ENCODE data around the gene CHST7.

Gene CHST7

GRCh38 chrX:46547857-46548256, 25.7 kb upstream of the CHST7 start:
- Histone ChIP-seq H4K20me1 (ENCODE audit: control insufficient read depth, insufficient read depth, low read depth, low read length) (no peaks in the 10 kb centered on the region), H3K4me1 (ENCODE audit: control insufficient read depth, low read length) (peaks cover 33% of the 10 kb centered on the region), H3K79me2 (ENCODE audit: control insufficient read depth, low read length) (peaks cover 24% of the 10 kb centered on the region), H3K4me2 (ENCODE audit: low read length) (no peak overlapping the region), H3K36me3 (ENCODE audit: control insufficient read depth, low read length) (peaks cover 16% of the 10 kb centered on the region; the same call in 1 of the 2 replicates), H3K9me3 (ENCODE audit: control insufficient read depth, insufficient read depth, low read length) (no peaks in the 10 kb centered on the region), H3K4me3 (ENCODE audit: low read length) (no peak overlapping the region), H3K9me2 (replicated peaks; ENCODE audit: control insufficient read depth, low read length) (no peaks in the 10 kb centered on the region), H3K27ac (ENCODE audit: low read depth, low read length) (no peak overlapping the region), H3F3A (ENCODE audit: control insufficient read depth, insufficient read depth) (no peaks in the 10 kb centered on the region), H3K27me3 (ENCODE audit: control insufficient read depth, low read length) (no peaks in the 10 kb centered on the region)
- TF ChIP-seq EZH2phosphoT487 (IDR thresholded peaks at IDR 0.05; ENCODE audit: borderline replicate concordance, low read length), result no peak

GRCh38 chrX:46549914-46550313, 23.7 kb upstream of the CHST7 start:
- Histone ChIP-seq H3K36me3 (ENCODE audit: control insufficient read depth, low read length) (peaks cover 16% of the 10 kb centered on the region; the same call in 1 of the 2 replicates), H4K20me1 (ENCODE audit: control insufficient read depth, insufficient read depth, low read depth, low read length) (no peaks in the 10 kb centered on the region)

GRCh38 chrX:46551494-46552128, 22.0 kb upstream of the CHST7 start:
- TF ChIP-seq CTCF (IDR thresholded peaks at IDR 0.05; ENCODE audit: low read depth, low read length, poor library complexity, severe bottlenecking), result no peak
- Histone ChIP-seq H3K4me1 (ENCODE audit: control insufficient read depth, low read length) (peaks cover 13% of the 10 kb centered on the region), H3K79me2 (ENCODE audit: control insufficient read depth, low read length) (peaks cover 11% of the 10 kb centered on the region), H3K4me3 (ENCODE audit: low read length) (no peak overlapping the region), H3K27ac (ENCODE audit: low read depth, low read length) (no peak overlapping the region), H4K20me1 (ENCODE audit: control insufficient read depth, insufficient read depth, low read depth, low read length) (no peaks in the 10 kb centered on the region), H3K4me2 (ENCODE audit: low read length) (no peak overlapping the region), H3K36me3 (ENCODE audit: control insufficient read depth, low read length) (peaks cover 11% of the 10 kb centered on the region; the same call in 1 of the 2 replicates), H3K9me2 (replicated peaks; ENCODE audit: control insufficient read depth, low read length) (no peaks in the 10 kb centered on the region), H3K9me3 (ENCODE audit: control insufficient read depth, insufficient read depth, low read length) (no peaks in the 10 kb centered on the region), H3K27me3 (ENCODE audit: control insufficient read depth, low read length) (no peaks in the 10 kb centered on the region), H3F3A (ENCODE audit: control insufficient read depth, insufficient read depth) (no peaks in the 10 kb centered on the region)

More at GRCh38 chrX:46549914-46550313, 23.7 kb upstream of the CHST7 start:
- no peaks in the 10 kb centered on the region for H3K9me2 ChIP-seq (replicated peaks; ENCODE audit: control insufficient read depth, low read length)
- H3K27ac ChIP-seq (ENCODE audit: low read depth, low read length), result no peak overlapping the region
- H3F3A ChIP-seq (ENCODE audit: control insufficient read depth, insufficient read depth), result no peaks in the 10 kb centered on the region
- no peaks in the 10 kb centered on the region for H3K9me3 ChIP-seq (ENCODE audit: control insufficient read depth, insufficient read depth, low read length)
- peaks cover 24% of the 10 kb centered on the region for H3K79me2 ChIP-seq (ENCODE audit: control insufficient read depth, low read length)
- H3K4me3 ChIP-seq (ENCODE audit: low read length), result no peak overlapping the region
- H3K4me1 ChIP-seq (ENCODE audit: control insufficient read depth, low read length), result peaks cover 18% of the 10 kb centered on the region
- no peak overlapping the region for H3K4me2 ChIP-seq (ENCODE audit: low read length)
- TF ChIP-seq CTCF (IDR thresholded peaks at IDR 0.05; ENCODE audit: low read depth, low read length, poor library complexity, severe bottlenecking) (no peak), EZH2phosphoT487 (IDR thresholded peaks at IDR 0.05; ENCODE audit: borderline replicate concordance, low read length) (no peak)
- H3K27me3 ChIP-seq (ENCODE audit: control insufficient read depth, low read length), result no peaks in the 10 kb centered on the region

- no peak overlapping the region for H3K27ac ChIP-seq (ENCODE audit: low read depth, low read length)
- H3K9me2 ChIP-seq (replicated peaks; ENCODE audit: control insufficient read depth, low read length), result no peaks in the 10 kb centered on the region
- H3F3A ChIP-seq (ENCODE audit: control insufficient read depth, insufficient read depth), result no peaks in the 10 kb centered on the region
- peaks cover 8% of the 10 kb centered on the region; the same call in 1 of the 2 replicates for H3K4me1 ChIP-seq (ENCODE audit: control insufficient read depth, low read length)
- H3K4me2 ChIP-seq (ENCODE audit: low read length), result no peak overlapping the region
- H3K36me3 ChIP-seq (ENCODE audit: control insufficient read depth, low read length), result no peaks in the 10 kb centered on the region
- no peaks in the 10 kb centered on the region for H4K20me1 ChIP-seq (ENCODE audit: control insufficient read depth, insufficient read depth, low read depth, low read length)
- no peak for TF ChIP-seq CTCF (IDR thresholded peaks at IDR 0.05; ENCODE audit: low read depth, low read length, poor library complexity, severe bottlenecking)
- no peak for TF ChIP-seq EZH2phosphoT487 (IDR thresholded peaks at IDR 0.05; ENCODE audit: borderline replicate concordance, low read length)
- H3K27me3 ChIP-seq (ENCODE audit: control insufficient read depth, low read length), result no peaks in the 10 kb centered on the region
- no peaks in the 10 kb centered on the region for H3K79me2 ChIP-seq (ENCODE audit: control insufficient read depth, low read length)
- H3K9me3 ChIP-seq (ENCODE audit: control insufficient read depth, insufficient read depth, low read length), result no peaks in the 10 kb centered on the region
- no peak overlapping the region for H3K4me3 ChIP-seq (ENCODE audit: low read length)
Observed at GRCh38 chrX:46553935-46554334, 19.6 kb upstream of the CHST7 start.

Data from DOHH2 (cell line).